Right renal cortex interstitium (tissue), 3 donors: ENCODE data around the gene SCARF2. TPM values are rescaled to one million over a fixed set of nuclear protein-coding genes. Genes with fewer than 3 reads are reported as not detected.
"Not testable (repeated sequence)": the region's sequence is repeated elsewhere in the genome, so short reads cannot be mapped to it uniquely, and the experiment has no call there.

Experiments used
- DNase-seq, 3 donors: peaks; one replicate each; pipeline ENCODE4 v3.0.0-alpha.2; 2013; ENCODE audit warnings: low read depth in 3 of 3, low spot score in 2 of 3
- polyA plus RNA-seq, 3 donors: library from polyadenylated mRNA; unstranded; fragments of 120-200 nt; gene quantifications; one replicate each; pipeline ENCODE4 v1.2.1, GENCODE V29; 2013; ENCODE audit not compliant: insufficient read length in 3 of 3

The SCARF2 gene
- polyA plus RNA-seq, 3 donors, result 13.7 to 16.8 (median 14.6) TPM

DNA sequence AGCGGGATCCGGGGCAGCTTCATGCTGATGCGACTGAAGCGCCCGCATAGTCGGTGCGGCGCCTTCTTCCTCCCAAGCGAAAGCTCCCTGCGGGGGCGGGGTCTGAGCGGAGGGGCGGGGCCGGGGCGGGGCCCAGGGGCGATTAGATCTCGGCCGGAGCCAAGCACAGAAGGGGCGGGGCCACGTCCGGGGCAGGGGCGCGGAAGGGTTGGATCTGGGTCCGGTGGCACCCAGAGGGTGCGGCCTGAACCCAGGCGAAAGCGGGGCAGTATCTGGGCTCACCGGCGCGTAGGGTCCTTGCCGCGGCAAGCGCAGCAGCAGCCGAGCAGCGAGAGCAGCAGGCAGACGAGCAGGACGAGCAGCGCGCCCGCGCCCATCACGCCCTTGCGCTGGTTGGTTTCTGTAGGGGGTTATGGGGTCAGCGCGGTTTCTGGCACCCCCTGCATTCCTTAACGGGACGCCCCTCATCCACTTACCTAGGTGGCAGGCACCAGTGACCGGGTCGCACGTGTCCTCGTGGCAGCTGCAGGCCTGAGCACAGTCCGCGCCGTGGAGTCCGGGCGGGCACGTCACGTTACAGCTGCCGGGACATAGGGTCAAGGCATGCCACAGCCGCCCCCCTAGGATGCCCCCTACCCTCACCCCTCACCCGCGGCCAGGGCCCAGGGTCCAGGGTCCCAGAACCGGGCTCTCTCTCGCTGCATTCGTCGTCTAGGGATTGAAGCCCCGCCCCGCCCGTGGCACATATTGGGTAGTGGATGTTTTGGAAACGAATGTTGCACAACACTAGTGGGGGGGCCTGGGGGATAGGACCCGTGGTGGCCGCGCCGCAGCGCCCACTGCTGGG is 8.1 kb downstream of the SCARF2 start:
- no peak for DNase-seq

- DNase-seq, result no peak
Observed at GRCh38 chr22:20428496-20429253, 8.9 kb downstream of the SCARF2 start.

DNA sequence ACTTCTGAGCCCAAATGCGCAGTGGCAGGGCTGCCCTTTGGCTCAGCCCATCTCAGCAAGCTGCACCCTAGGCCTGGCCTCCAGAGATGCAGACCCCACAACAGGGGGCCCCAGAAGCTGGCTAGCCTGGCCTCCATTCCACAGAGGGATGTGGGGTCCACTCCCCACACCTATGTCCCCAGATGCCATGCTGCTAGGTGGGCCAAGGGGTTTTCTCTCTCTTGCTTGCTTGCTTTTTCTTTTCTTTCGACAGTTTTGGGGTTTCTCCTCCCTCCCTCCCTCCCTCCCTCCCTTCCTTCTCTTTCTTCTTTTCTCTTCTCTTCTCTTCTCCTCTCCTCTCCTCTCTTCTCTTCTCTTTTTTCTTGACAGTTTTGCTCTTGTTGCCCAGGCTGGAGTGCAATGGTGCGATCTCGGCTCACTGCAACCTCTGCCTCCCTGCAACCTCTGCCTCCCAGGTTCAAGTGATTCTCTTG is 9.6 kb downstream of the SCARF2 start:
- DNase-seq, result no peak

DNA sequence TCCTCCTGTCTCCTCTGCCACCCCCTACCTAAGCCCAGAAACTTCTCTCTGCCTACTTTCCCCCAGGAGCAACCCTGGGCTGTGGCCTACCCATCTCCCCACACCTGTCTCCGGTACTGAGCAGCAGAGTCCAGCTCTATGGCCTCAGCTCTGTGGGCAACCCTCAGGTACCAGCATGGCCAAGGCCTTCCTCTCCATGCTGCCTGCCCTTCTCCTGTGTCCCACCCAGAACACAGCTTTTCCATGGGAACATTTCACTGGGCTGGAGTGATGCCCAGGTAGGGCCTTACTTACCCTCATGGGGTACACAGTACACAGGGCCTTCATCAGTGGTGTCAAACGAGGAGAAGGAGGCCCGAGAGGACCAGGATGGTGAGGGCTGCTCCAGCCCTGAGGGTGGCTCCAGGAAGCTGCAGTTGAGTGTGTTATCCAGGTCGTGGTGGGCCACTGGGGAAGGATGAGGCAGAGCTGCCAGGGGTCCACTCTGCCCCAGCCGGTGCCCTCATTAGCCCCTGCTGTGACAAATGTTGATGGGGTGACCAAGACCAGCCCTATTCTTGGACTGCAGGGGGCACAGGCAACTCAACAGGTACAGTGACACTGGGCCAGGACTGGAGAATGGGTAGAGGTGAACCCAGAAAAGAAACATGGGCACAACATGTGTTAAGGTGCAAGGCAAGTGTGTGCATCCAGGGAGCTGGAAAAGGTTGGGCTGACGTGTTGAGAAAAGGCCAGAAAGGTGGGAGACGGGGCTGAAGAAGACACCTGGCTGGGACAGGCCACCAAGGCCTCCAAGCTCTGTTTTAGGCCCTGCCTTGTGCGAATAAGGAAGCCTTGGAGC is 10.3 kb downstream of the SCARF2 start:
- no peak for DNase-seq

GRCh38 chr22:20426259-20426615 is 11.4 kb downstream of the SCARF2 start:
- no peak for DNase-seq

DNA sequence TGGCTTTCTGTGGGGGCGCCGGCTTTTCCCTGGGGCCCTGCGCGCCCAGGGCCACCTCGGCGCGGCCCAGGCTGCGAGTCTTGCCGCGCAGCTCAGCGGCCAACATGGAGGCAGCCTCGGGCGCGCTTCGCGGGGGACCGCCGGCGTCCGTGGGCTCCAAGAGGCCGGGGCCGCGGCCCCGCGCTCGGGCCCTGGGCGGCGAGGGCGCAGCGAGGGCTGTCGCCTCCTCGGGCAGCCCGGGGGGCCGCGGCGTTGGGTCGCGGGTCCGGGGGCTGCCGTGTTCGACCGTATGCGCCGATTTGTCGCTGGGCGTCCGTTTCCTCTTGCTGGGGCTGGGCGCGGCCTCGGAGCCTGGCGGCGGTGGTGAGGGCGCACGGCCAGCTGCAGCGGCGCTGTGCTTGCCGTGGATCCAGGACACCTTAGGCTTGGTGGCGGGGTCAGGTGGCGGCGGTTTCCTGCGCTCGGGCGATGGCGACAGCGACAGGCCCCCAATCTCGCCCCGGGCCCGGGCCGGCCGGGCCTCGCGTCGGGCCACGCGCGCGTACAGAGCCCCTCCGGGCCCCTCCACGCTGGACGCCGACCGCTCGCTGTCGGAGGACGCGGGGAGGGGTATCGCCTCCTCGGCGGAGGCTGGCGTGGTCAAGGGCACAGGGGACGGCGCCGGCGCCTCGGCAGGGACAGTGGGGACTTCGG is 11.9 kb downstream of the SCARF2 start:
- DNase-seq, result no peak

- DNase-seq, result no peak
Observed at GRCh38 chr22:20424932-20425565, 12.6 kb downstream of the SCARF2 start.

DNA sequence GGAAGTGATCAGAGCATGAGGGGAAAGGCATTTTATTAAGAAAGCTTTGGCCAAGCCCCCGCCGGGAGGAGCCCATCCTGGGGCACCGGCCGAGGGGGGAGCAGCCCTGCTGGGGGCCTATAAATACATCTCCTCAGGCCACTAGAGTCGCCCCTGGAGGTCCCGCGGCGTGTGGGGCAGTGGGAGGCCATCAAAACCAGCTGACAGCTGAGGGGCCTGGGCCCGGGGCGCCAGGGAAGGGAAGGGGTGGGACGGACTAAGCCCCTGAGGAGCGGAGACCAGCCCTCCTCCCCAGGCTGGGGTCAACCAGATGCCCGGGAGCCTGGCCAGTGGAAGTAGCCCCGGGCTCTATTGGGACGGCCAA is 13.1 kb downstream of the SCARF2 start:
- DNase-seq, result no peak

DNA sequence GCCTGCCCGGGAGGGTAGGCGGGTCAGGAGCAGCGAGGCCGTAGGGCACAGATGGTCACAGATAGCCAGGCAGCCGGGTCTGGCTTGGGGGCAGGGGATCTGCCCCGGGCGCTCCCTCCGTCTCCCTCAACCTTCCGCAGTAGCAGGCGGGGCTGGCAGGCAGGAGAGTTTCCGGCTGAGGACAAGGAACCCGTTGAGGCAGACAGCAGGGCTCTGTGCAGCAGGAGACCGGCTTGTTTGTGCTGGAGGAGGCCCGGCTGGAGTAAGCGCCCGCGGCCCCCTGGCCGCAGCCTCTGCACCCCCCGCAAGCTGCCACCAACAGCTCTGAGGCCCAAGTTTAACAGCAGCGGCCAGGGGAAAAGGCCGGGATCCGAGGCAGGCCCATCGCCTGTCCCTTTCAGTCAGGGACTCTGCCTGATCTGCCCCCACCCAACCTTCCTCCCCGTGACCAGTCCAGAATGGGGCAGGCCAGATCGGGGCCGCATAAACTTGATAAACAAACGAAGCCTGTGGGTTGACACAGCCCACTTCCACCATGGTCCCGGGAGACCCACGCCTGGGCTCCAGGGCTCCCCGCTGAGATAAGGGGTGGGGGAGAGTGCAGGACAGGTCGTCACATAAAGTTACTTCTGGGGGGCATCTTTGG is 13.6 kb downstream of the SCARF2 start:
- DNase-seq, result no peak

- no peak for DNase-seq
Observed at GRCh38 chr22:20423008-20423905, 14.4 kb downstream of the SCARF2 start.

- DNase-seq, result no peak
Observed at GRCh38 chr22:20422271-20423007, 15.2 kb downstream of the SCARF2 start.

- DNase-seq, result no peak
Observed at GRCh38 chr22:20421507-20421874, 16.1 kb downstream of the SCARF2 start.

GRCh38 chr22:20420157-20420842 is 17.3 kb downstream of the SCARF2 start:
- no peak for DNase-seq

DNA sequence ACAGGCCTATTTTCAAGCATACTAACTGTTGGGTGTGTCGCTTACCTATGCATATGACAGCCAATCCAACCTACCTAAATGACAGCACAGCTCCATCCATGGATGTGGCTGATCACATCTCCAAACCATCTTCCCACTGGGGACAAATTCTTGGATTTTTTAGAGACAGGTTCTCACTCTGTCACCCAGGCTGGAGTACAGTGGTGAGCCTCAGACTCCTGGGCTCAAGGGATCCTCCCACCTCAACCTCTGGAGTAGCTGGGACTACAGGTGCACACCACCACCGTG is 18.0 kb downstream of the SCARF2 start:
- DNase-seq, result no peak

- DNase-seq, result no peak
Observed at GRCh38 chr22:20418211-20418788, 19.3 kb downstream of the SCARF2 start.

DNA sequence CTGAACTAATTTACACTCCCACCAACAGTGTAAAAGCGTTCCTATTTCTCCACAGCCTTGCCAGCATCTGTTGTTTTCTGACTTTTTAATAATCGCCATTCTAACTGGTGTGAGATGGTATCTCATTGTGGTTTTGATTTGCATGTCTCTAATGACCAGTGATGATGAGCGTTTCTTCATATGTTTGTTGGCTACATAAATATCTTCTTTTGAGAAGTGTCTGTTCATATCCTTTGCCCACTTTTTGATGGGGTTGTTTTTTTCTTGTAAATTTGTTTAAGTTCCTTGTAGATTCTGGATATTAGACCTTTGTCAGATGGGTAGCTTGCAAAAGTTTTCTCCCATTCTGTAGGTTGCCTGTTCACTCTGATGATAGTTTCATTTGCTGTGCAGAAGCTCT is 21.9 kb downstream of the SCARF2 start:
- DNase-seq, result not testable (repeated sequence)

- DNase-seq, result not testable (repeated sequence)
Observed at GRCh38 chr22:20415241-20415640, 22.4 kb downstream of the SCARF2 start.
